ENCODE measurements around the gene IFNGR1. TPM values are rescaled to one million over a fixed set of nuclear protein-coding genes. Genes with fewer than 3 reads are reported as not detected.

The IFNGR1 gene
- total RNA-seq, 3 donors from 2014 or later: 126 to 207 (median 144) TPM

GRCh38 chr6:137197684-137198645, 21.2 kb downstream of the IFNGR1 start:
- Histone ChIP-seq H3K27me3 (no peaks in the 10 kb centered on the region), H3K4me3 (no peak overlapping the region), H3K27ac (no peak overlapping the region), H3K9me3 (no peaks in the 10 kb centered on the region), H3K36me3 (peaks cover 4% of the 10 kb centered on the region), H3K4me1 (no peaks in the 10 kb centered on the region)
- intact Hi-C loops (cut with DNase I; ENCODE audit: low total_unique reads): no loop called here
- DNase-seq (ENCODE audit: low spot score in 2 of 2): no peak
- TF ChIP-seq POLR2A (IDR thresholded peaks at IDR 0.05) (no peak), POLR2AphosphoS5 (IDR thresholded peaks at IDR 0.05) (no peak)
- TF ChIP-seq, protein P1, sequence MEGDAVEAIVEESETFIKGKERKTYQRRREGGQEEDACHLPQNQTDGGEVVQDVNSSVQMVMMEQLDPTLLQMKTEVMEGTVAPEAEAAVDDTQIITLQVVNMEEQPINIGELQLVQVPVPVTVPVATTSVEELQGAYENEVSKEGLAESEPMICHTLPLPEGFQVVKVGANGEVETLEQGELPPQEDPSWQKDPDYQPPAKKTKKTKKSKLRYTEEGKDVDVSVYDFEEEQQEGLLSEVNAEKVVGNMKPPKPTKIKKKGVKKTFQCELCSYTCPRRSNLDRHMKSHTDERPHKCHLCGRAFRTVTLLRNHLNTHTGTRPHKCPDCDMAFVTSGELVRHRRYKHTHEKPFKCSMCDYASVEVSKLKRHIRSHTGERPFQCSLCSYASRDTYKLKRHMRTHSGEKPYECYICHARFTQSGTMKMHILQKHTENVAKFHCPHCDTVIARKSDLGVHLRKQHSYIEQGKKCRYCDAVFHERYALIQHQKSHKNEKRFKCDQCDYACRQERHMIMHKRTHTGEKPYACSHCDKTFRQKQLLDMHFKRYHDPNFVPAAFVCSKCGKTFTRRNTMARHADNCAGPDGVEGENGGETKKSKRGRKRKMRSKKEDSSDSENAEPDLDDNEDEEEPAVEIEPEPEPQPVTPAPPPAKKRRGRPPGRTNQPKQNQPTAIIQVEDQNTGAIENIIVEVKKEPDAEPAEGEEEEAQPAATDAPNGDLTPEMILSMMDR (IDR thresholded peaks at IDR 0.05): no peak

DNA sequence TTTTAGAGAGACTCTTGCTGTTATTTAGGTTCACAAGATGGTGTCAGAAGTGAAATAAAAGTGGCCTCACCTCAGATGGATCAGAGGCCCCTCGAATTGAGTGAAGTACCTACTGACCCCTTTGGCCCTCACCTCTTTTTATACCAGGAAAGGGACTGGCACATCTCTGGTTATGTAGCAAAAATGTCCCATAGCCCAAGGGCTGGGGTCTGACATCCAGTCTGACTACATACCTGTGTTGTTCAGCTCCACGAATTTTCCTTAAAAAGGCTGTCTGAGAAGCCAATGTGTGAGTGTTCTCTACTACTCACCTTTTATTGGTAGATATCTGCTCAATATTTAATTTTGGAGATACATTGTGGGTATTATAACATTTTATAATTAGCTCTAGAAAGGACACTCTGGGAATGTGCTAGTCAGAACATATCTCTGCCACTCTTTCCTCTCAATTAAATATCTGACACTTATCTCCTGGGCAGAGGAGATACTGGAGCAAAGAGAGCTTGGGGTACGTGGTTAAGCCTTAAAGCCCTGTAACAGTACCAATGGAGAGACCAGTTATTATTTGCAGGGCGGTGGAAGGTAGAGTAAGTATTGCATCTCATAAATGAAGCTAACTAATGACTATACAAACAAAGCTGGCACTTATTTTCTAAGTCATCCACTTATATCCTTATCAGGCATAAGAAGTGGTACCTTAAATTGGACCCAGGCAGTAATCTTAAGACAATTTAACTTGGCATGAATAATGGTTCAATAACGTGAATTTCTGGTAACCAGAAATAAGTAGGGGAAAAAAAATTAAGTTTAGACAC, 25.7 kb downstream of the IFNGR1 start:
- intact Hi-C loops (cut with DNase I; ENCODE audit: low total_unique reads): no loop called here
- H3K9me3 ChIP-seq: no peaks in the 10 kb centered on the region
- H3K4me1 ChIP-seq: no peaks in the 10 kb centered on the region

GRCh38 chr6:137192821-137193220, 26.4 kb downstream of the IFNGR1 start:
- Histone ChIP-seq H3K36me3 (peaks cover 4% of the 10 kb centered on the region), H3K4me3 (no peak overlapping the region), H3K4me1 (no peaks in the 10 kb centered on the region), H3K27me3 (no peaks in the 10 kb centered on the region), H3K27ac (no peak overlapping the region), H3K9me3 (no peaks in the 10 kb centered on the region)
- TF ChIP-seq, protein P1 (IDR thresholded peaks at IDR 0.05): no peak
- TF ChIP-seq POLR2A (IDR thresholded peaks at IDR 0.05) (no peak), POLR2AphosphoS5 (IDR thresholded peaks at IDR 0.05) (no peak)
- DNase-seq (ENCODE audit: low spot score in 2 of 2): no peak
- intact Hi-C loops (cut with DNase I; ENCODE audit: low total_unique reads): no loop called here

More for the DNA sequence above, 25.7 kb downstream of the IFNGR1 start:
- Histone ChIP-seq H3K4me3 (no peak overlapping the region), H3K27me3 (no peaks in the 10 kb centered on the region), H3K27ac (no peak overlapping the region), H3K36me3 (peaks cover 4% of the 10 kb centered on the region)
- no peak for DNase-seq (ENCODE audit: low spot score in 2 of 2)
- TF ChIP-seq, protein P1 (IDR thresholded peaks at IDR 0.05): no peak
- TF ChIP-seq POLR2AphosphoS5 (IDR thresholded peaks at IDR 0.05) (no peak), POLR2A (IDR thresholded peaks at IDR 0.05) (no peak)

DNA sequence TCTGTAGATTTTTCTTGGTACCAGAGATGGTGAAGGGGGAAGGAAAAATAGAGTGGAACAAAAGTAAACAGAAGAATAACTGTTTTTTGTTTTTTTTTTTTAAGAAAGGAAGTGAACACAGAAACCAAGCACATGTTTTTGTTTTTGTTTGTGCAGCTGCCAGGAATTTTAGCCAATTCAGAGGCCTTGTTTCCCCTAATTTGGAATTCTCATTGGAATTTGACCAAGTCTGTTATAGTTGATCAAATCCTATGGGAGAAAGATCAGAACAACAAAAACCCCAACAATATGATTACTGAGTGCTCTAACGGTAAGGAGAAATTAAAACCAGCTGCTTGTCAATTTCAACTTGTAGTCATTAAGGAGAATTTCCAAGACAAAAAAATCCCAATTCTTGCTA, 27.5 kb downstream of the IFNGR1 start:
- no peak overlapping the region for H3K4me3 ChIP-seq
- no peaks in the 10 kb centered on the region for H3K4me1 ChIP-seq
- TF ChIP-seq, protein P1 (IDR thresholded peaks at IDR 0.05): no peak
- TF ChIP-seq POLR2AphosphoS5 (IDR thresholded peaks at IDR 0.05) (no peak), POLR2A (IDR thresholded peaks at IDR 0.05) (no peak)
- intact Hi-C loops (cut with DNase I; ENCODE audit: low total_unique reads): no loop called here
- peak overlapping the region in 1 of 2 donors; percentile 64 for H3K27ac ChIP-seq
- H3K27me3 ChIP-seq: no peaks in the 10 kb centered on the region
- H3K9me3 ChIP-seq: no peaks in the 10 kb centered on the region
- no peaks in the 10 kb centered on the region for H3K36me3 ChIP-seq
- DNase-seq (ENCODE audit: low spot score in 2 of 2): no peak

All from breast epithelium (tissue), 4 donors.